ENCODE data around the gene IQSEC3. TPM values are rescaled to one million over a fixed set of nuclear protein-coding genes. Genes with fewer than 3 reads are reported as not detected.

The IQSEC3 gene
- polyA plus RNA-seq, 1 donor = 2.7 TPM

DNA sequence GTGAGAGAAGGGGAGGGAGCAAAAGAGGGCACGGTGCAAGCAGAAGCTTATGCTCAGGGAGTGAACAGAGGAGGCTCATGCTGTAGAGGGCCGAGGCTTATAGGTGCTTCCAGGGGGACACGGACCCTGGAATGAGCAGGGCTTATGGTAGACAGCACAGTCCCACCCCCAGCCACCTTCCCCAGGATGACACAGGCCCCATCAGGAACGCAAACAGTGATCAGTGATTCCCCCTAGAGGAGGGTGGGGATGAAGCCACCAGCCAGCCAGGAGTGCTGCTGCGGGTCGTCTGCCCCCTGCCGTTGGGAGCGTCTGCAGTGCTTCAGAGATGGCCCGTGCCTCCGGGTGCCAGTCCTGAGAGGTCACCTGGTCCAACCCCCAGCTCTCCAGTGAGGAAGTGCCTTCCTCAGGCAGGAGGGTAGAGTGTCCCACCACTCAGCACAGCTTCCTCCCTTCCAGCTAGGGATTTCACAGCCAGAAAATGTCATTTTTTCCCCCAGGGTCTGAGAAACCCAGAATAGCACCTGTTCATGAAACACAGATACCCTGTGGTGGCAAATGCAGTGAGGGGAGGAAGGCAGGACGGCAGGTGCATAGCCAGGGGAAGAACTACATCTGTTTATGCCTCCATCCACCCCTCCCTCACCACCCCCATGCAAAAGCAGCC, 86.6 kb downstream of the IQSEC3 start:
- WGBS (ENCODE audit: insufficient coverage, low lambda C conversion rate) = no CpG with 5 or more reads among the region's 11 CpGs
- H3K4me1 ChIP-seq (ENCODE audit: control insufficient read depth, insufficient read depth, low read length) = peaks cover 16% of the 10 kb centered on the region
- no peaks in the 10 kb centered on the region for H3K36me3 ChIP-seq (ENCODE audit: control insufficient read depth, insufficient read depth, low read length)
- H3K4me3 ChIP-seq (ENCODE audit: low read length) = no peak overlapping the region
- peak; percentile 78 to 85 for DNase-seq
- H3K27ac ChIP-seq (ENCODE audit: low read length) = peak overlapping the region; percentile 88
- H3K9me3 ChIP-seq (ENCODE audit: control insufficient read depth, low read depth, low read length) = no peaks in the 10 kb centered on the region
- no peaks in the 10 kb centered on the region for H3K27me3 ChIP-seq (ENCODE audit: control insufficient read depth, insufficient read depth, low read length)

- Histone ChIP-seq H3K4me3 (ENCODE audit: low read length) (no peak overlapping the region), H3K4me1 (ENCODE audit: control insufficient read depth, insufficient read depth, low read length) (peaks cover 16% of the 10 kb centered on the region), H3K36me3 (ENCODE audit: control insufficient read depth, insufficient read depth, low read length) (no peaks in the 10 kb centered on the region), H3K27me3 (ENCODE audit: control insufficient read depth, insufficient read depth, low read length) (no peaks in the 10 kb centered on the region), H3K27ac (ENCODE audit: low read length) (no peak overlapping the region), H3K9me3 (ENCODE audit: control insufficient read depth, low read depth, low read length) (no peaks in the 10 kb centered on the region)
- DNase-seq = no peak
- no CpG with 5 or more reads among the region's 12 CpGs for WGBS (ENCODE audit: insufficient coverage, low lambda C conversion rate)
These were observed 87.5 kb downstream of the IQSEC3 start for GRCh38 chr12:154058-154457.

DNA sequence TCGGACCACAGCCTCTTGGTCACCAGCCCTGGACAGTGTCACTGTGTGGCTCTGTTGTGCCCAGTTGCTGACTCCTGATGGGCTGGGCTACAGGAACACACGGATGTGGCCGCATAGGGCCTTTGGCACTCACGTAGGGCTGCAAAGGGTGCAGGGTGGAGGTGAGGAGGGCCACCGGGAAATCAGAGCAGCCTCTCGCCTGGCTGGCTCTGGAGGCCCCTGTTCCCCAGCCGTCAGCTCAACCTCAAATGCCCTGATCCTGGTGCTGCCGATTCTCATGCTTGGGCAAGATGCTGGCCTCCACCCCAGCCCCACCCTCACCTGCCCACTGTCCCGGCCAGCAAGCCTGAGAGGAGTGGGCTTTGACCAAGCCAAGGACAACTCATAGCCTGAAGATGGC, 88.4 kb downstream of the IQSEC3 start:
- H3K4me3 ChIP-seq (ENCODE audit: low read length) = no peak overlapping the region
- H3K27me3 ChIP-seq (ENCODE audit: control insufficient read depth, insufficient read depth, low read length) = no peaks in the 10 kb centered on the region
- no peaks in the 10 kb centered on the region for H3K9me3 ChIP-seq (ENCODE audit: control insufficient read depth, low read depth, low read length)
- no CpG with 5 or more reads among the region's 9 CpGs for WGBS (ENCODE audit: insufficient coverage, low lambda C conversion rate)
- no peak overlapping the region for H3K27ac ChIP-seq (ENCODE audit: low read length)
- DNase-seq = no peak
- peaks cover 16% of the 10 kb centered on the region for H3K4me1 ChIP-seq (ENCODE audit: control insufficient read depth, insufficient read depth, low read length)
- no peaks in the 10 kb centered on the region for H3K36me3 ChIP-seq (ENCODE audit: control insufficient read depth, insufficient read depth, low read length)

DNA sequence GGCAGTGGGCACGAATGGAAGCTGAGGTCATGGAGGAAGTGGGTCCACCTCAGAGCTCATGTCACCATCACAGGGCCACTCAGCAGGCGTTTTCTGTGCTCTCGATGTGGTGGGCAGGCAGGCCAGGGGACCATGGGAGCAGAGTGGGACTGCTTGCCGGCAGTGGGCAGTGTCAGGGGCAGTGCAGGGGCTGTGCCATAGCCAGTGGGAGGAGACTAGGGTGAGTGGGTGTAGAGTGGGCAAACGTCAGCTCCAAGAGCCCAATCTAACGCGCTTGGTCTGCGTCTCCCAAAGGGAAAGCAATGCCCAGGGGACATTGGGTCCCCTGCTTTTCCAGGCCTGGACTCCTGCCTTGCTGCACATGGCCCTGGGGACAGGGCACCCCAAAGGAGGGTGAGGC, 89.1 kb downstream of the IQSEC3 start:
- no peak overlapping the region for H3K4me3 ChIP-seq (ENCODE audit: low read length)
- DNase-seq = no peak

DNA sequence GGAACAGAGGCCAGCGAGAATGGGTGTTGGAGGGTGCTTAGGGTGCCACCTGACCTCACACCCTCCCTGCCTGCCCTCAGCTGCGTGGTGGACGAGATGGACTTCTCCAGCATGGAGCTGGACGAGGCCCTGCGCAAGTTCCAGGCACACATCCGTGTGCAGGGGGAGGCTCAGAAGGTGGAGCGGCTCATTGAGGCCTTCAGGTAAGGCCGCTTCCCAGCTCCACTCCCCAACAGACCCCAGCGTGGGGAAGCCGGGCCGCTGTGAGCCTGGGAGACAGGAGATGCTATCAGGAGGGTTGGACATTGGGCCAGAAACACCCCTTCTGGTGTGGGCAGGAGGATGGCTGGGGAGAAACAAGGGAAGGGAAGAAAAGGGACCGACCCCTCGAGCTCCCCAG, 90.4 kb downstream of the IQSEC3 start:
- Histone ChIP-seq H3K27ac (ENCODE audit: low read length) (no peak overlapping the region), H3K27me3 (ENCODE audit: control insufficient read depth, insufficient read depth, low read length) (no peaks in the 10 kb centered on the region), H3K4me1 (ENCODE audit: control insufficient read depth, insufficient read depth, low read length) (peaks cover 10% of the 10 kb centered on the region), H3K9me3 (ENCODE audit: control insufficient read depth, low read depth, low read length) (no peaks in the 10 kb centered on the region), H3K36me3 (ENCODE audit: control insufficient read depth, insufficient read depth, low read length) (no peaks in the 10 kb centered on the region), H3K4me3 (ENCODE audit: low read length) (no peak overlapping the region)
- no CpG with 5 or more reads among the region's 13 CpGs for WGBS (ENCODE audit: insufficient coverage, low lambda C conversion rate)
- DNase-seq = no peak

More for the DNA sequence above, 89.1 kb downstream of the IQSEC3 start:
- Histone ChIP-seq H3K9me3 (ENCODE audit: control insufficient read depth, low read depth, low read length) (no peaks in the 10 kb centered on the region), H3K27ac (ENCODE audit: low read length) (no peak overlapping the region), H3K36me3 (ENCODE audit: control insufficient read depth, insufficient read depth, low read length) (no peaks in the 10 kb centered on the region), H3K4me1 (ENCODE audit: control insufficient read depth, insufficient read depth, low read length) (peaks cover 16% of the 10 kb centered on the region), H3K27me3 (ENCODE audit: control insufficient read depth, insufficient read depth, low read length) (no peaks in the 10 kb centered on the region)
- no CpG with 5 or more reads among the region's 8 CpGs for WGBS (ENCODE audit: insufficient coverage, low lambda C conversion rate)

DNA sequence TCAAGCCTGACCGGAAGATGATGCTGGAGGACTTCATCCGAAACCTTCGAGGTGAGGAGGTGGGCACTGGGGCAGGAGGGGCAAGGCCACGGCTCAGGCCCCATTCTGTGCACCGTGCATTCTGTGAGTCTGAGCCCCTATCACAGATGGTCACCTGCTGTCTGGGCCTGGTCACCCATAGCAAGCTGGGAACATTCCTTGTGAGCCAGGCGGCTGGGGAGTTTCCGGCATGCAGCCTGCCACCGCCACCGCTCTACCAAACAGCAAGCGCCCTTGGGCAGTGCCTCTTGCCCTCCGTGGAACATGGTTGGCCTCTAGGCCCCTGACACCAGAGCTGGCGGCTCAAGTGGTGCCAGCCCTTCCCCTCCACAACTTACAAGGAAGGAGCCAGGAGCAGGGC, 91.1 kb downstream of the IQSEC3 start:
- H3K9me3 ChIP-seq (ENCODE audit: control insufficient read depth, low read depth, low read length) = no peaks in the 10 kb centered on the region
- H3K27me3 ChIP-seq (ENCODE audit: control insufficient read depth, insufficient read depth, low read length) = peaks cover 5% of the 10 kb centered on the region
- no peaks in the 10 kb centered on the region for H3K36me3 ChIP-seq (ENCODE audit: control insufficient read depth, insufficient read depth, low read length)
- no peak overlapping the region for H3K27ac ChIP-seq (ENCODE audit: low read length)
- no peak for DNase-seq
- H3K4me3 ChIP-seq (ENCODE audit: low read length) = no peak overlapping the region
- no CpG with 5 or more reads among the region's 12 CpGs for WGBS (ENCODE audit: insufficient coverage, low lambda C conversion rate)
- H3K4me1 ChIP-seq (ENCODE audit: control insufficient read depth, insufficient read depth, low read length) = peaks cover 4% of the 10 kb centered on the region

GRCh38 chr12:159156-159782, 92.7 kb downstream of the IQSEC3 start:
- no peak overlapping the region for H3K4me3 ChIP-seq (ENCODE audit: low read length)
- peaks cover 3% of the 10 kb centered on the region for H3K9me3 ChIP-seq (ENCODE audit: control insufficient read depth, low read depth, low read length)
- DNase-seq = no peak
- H3K27me3 ChIP-seq (ENCODE audit: control insufficient read depth, insufficient read depth, low read length) = peaks cover 5% of the 10 kb centered on the region
- H3K27ac ChIP-seq (ENCODE audit: low read length) = no peak overlapping the region
- WGBS (ENCODE audit: insufficient coverage, low lambda C conversion rate) = 50% methylated on average over 1 of the region's 7 CpGs
- no peaks in the 10 kb centered on the region for H3K36me3 ChIP-seq (ENCODE audit: control insufficient read depth, insufficient read depth, low read length)
- H3K4me1 ChIP-seq (ENCODE audit: control insufficient read depth, insufficient read depth, low read length) = peaks cover 3% of the 10 kb centered on the region

DNA sequence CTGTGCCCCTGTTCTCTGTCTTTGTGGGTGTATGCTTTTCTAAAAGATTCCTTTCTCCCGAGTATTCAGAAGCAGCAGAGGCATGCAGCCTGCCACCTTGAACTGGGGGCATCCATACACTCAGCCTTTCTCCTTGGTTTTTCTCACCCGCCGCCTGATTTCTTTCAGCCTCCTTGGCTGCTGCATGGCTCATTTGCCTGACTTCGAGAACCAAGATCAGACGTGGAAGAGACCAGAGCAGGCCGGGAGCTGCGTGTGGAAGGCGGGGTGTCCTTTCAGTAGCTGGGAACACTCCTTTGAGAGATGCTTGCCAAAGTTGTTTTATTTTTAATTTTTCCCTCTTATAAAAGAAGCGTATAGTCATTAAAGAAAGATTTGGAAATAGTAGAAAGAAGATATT, 94.3 kb downstream of the IQSEC3 start:
- H3K36me3 ChIP-seq (ENCODE audit: control insufficient read depth, insufficient read depth, low read length) = no peaks in the 10 kb centered on the region
- DNase-seq = no peak
- H3K27ac ChIP-seq (ENCODE audit: low read length) = no peak overlapping the region
- H3K4me1 ChIP-seq (ENCODE audit: control insufficient read depth, insufficient read depth, low read length) = peaks cover 11% of the 10 kb centered on the region
- peaks cover 3% of the 10 kb centered on the region for H3K9me3 ChIP-seq (ENCODE audit: control insufficient read depth, low read depth, low read length)
- H3K4me3 ChIP-seq (ENCODE audit: low read length) = no peak overlapping the region
- WGBS (ENCODE audit: insufficient coverage, low lambda C conversion rate) = 70% methylated on average over 2 of the region's 9 CpGs
- peaks cover 5% of the 10 kb centered on the region for H3K27me3 ChIP-seq (ENCODE audit: control insufficient read depth, insufficient read depth, low read length)

- 100% methylated on average over 4 of the region's 8 CpGs for WGBS (ENCODE audit: insufficient coverage, low lambda C conversion rate)
- Histone ChIP-seq H3K27ac (ENCODE audit: low read length) (no peak overlapping the region), H3K4me1 (ENCODE audit: control insufficient read depth, insufficient read depth, low read length) (peaks cover 19% of the 10 kb centered on the region), H3K27me3 (ENCODE audit: control insufficient read depth, insufficient read depth, low read length) (peaks cover 5% of the 10 kb centered on the region), H3K9me3 (ENCODE audit: control insufficient read depth, low read depth, low read length) (peaks cover 3% of the 10 kb centered on the region), H3K36me3 (ENCODE audit: control insufficient read depth, insufficient read depth, low read length) (no peaks in the 10 kb centered on the region), H3K4me3 (ENCODE audit: low read length) (no peak overlapping the region)
- no peak for DNase-seq
These were observed 95.3 kb downstream of the IQSEC3 start for GRCh38 chr12:161823-162222.

GRCh38 chr12:162467-163307, 96.1 kb downstream of the IQSEC3 start:
- H3K27ac ChIP-seq (ENCODE audit: low read length) = no peak overlapping the region
- no peaks in the 10 kb centered on the region for H3K36me3 ChIP-seq (ENCODE audit: control insufficient read depth, insufficient read depth, low read length)
- H3K4me3 ChIP-seq (ENCODE audit: low read length) = no peak overlapping the region
- no peak for DNase-seq
- H3K4me1 ChIP-seq (ENCODE audit: control insufficient read depth, insufficient read depth, low read length) = peaks cover 27% of the 10 kb centered on the region
- peaks cover 3% of the 10 kb centered on the region for H3K9me3 ChIP-seq (ENCODE audit: control insufficient read depth, low read depth, low read length)
- WGBS (ENCODE audit: insufficient coverage, low lambda C conversion rate) = no CpG with 5 or more reads among the region's 18 CpGs
- peaks cover 5% of the 10 kb centered on the region for H3K27me3 ChIP-seq (ENCODE audit: control insufficient read depth, insufficient read depth, low read length)
